K562 (cell line): Measurements from ENCODE around the gene USP49. TPM values are rescaled to one million over a fixed set of nuclear protein-coding genes. Genes with fewer than 3 reads are reported as not detected.

Source experiments
- ATF7 ChIP-seq: fragments of 450-650 bp; IDR thresholded peaks from 2 replicates; pipeline ENCODE4 v1.7.1; 2014; ENCODE audit warnings: mild to moderate bottlenecking, moderate library complexity
- ESRRB ChIP-seq: fragments of 250-450 bp; sonication (Bioruptor Pico); IDR thresholded peaks from 2 replicates; pipeline ENCODE4 v1.5.0; 2020; ENCODE audit warnings: mild to moderate bottlenecking, moderate library complexity, borderline replicate concordance
- ETV6 ChIP-seq, 3 experiments: fragments of 150-350 bp in 1 of 3; sonication (generic) in 1 of 3; formaldehyde crosslinking in 1 of 3; IDR thresholded peaks; 2 replicates each; pipeline versions ENCODE4 v1.6.1 to v1.8.0; 2014 to 2022; ENCODE audit warnings: borderline replicate concordance in 2 of 3, low read depth in 2 of 3, antibody characterized with exemption in 1 of 3, low read length in 1 of 3, mild to moderate bottlenecking in 1 of 3, missing genetic modification reagents in 1 of 3
- FOXJ2 ChIP-seq: fragments of 200-800 bp; sonication (Bioruptor generic); IDR thresholded peaks from 2 replicates; pipeline ENCODE4 v1.6.1; 2016; ENCODE audit warnings: missing genetic modification characterization, missing compliant biosample characterization
- HIVEP1 ChIP-seq: fragments of 250-450 bp; sonication (Bioruptor Pico); IDR thresholded peaks from 2 replicates; pipeline ENCODE4 v1.4.0; 2020; ENCODE audit warnings: mild to moderate bottlenecking
- JUN ChIP-seq, 2 experiments: sonication (generic) in 1 of 2; formaldehyde crosslinking in 1 of 2; IDR thresholded peaks; 2 replicates each; pipeline versions ENCODE4 v1.6.1 to v1.8.0; 2012 to 2022; ENCODE audit warnings: borderline replicate concordance in 2 of 2, mild to moderate bottlenecking in 2 of 2, improper control_type of control experiment in 1 of 2, low read depth in 1 of 2, low read length in 1 of 2, missing genetic modification reagents in 1 of 2
- KLF16 ChIP-seq: IDR thresholded peaks from 2 replicates; pipeline ENCODE4 v1.6.1; 2016; ENCODE audit warnings: antibody characterized with exemption
- MEF2A ChIP-seq: IDR thresholded peaks from 2 replicates; pipeline ENCODE4 v1.6.1; 2011; ENCODE audit warnings: low read depth, mild to moderate bottlenecking, low read length, moderate library complexity; ENCODE audit not compliant: control insufficient read depth
- NEUROD1 ChIP-seq: fragments of 150-350 bp; IDR thresholded peaks from 2 replicates; pipeline ENCODE4 v1.6.1; 2014; ENCODE audit warnings: borderline replicate concordance, low read length, low read depth; ENCODE audit not compliant: partially characterized antibody
- PCBP1 ChIP-seq: fragments of 200-400 bp; formaldehyde crosslinking; IDR thresholded peaks from 2 replicates; pipeline ENCODE4 v1.6.1; 2018; ENCODE audit warnings: mild to moderate bottlenecking, low read depth, low read length; ENCODE audit not compliant: poor library complexity, severe bottlenecking
- PHF8 ChIP-seq: fragments of 200-600 bp; sonication (generic); IDR thresholded peaks from 2 replicates; pipeline ENCODE4 v1.6.1; 2012; ENCODE audit warnings: mixed run types, mild to moderate bottlenecking, inconsistent platforms, low read length, moderate library complexity, borderline replicate concordance
- POLR2G ChIP-seq: fragments of 200-400 bp; formaldehyde crosslinking; IDR thresholded peaks from 2 replicates; pipeline ENCODE4 v1.6.1; 2017; ENCODE audit warnings: low read depth, mild to moderate bottlenecking, antibody characterized with exemption, low read length, moderate library complexity
- PTBP1 ChIP-seq: fragments of 200-400 bp; formaldehyde crosslinking; IDR thresholded peaks from 2 replicates; pipeline ENCODE4 v1.6.1; 2017; ENCODE audit warnings: low read depth, low read length
- XRCC4 ChIP-seq: IDR thresholded peaks from one replicate; pipeline ENCODE4 v1.6.1; 2011; ENCODE audit not compliant: insufficient read depth, insufficient read length; ENCODE audit errors: extremely low read depth
- ZBED1 ChIP-seq: IDR thresholded peaks from 2 replicates; pipeline ENCODE4 v1.6.1; 2014
- ZNF3 ChIP-seq: fragments of 250-450 bp; sonication (Bioruptor Pico); IDR thresholded peaks from 2 replicates; pipeline ENCODE4 v1.5.0; 2021; ENCODE audit warnings: mild to moderate bottlenecking, moderate library complexity
- polyA plus RNA-seq, 8 experiments: library from polyadenylated mRNA; depleted of rRNA in 4 of 8; stranded (reverse) in 5 of 8; unstranded in 3 of 8; fragments of >200 nt; fragmentation: Nextera tagmentation in 2 of 8; fragmentation: Illumina TruSeq in 1 of 8; extraction: Ambion mirVana in 2 of 8; extraction: Trizol in 1 of 8; gene quantifications; 2 replicates each; pipeline versions ENCODE4 v1.2.1 to v1.2.3, GENCODE V29; 2011 to 2014; ENCODE audit warnings: inconsistent platforms in 1 of 8, missing spikeins in 1 of 8
- total RNA-seq, 7 experiments: library from RNA; depleted of rRNA in 6 of 7; stranded (reverse); fragments of >200 nt in 6 of 7; fragmentation: Illumina TruSeq in 2 of 7; extraction: Trizol in 2 of 7; gene quantifications; 2 replicates each; pipeline versions ENCODE4 v1.2.1 to v1.2.3, GENCODE V29; 2011 to 2021; ENCODE audit warnings: low replicate concordance in 1 of 7
- TF ChIP-seq, protein P1 (sequence below): fragments of 200-800 bp; sonication (Bioruptor generic); IDR thresholded peaks from 2 replicates; pipeline ENCODE4 v1.6.1; 2017; ENCODE audit warnings: missing genetic modification characterization, missing compliant biosample characterization
- TF ChIP-seq, protein P2 (sequence below), 3 experiments: fragments of 200-800 bp in 1 of 3; fragments of 250-450 bp in 1 of 3; fragments of 450-650 bp in 1 of 3; sonication (Bioruptor Pico) in 1 of 3; sonication (Bioruptor generic) in 1 of 3; formaldehyde crosslinking in 1 of 3; IDR thresholded peaks; 2 replicates each; pipeline versions ENCODE4 v1.6.1 to v1.8.0; 2016 to 2022; ENCODE audit warnings: mild to moderate bottlenecking in 2 of 3, missing genetic modification characterization in 2 of 3, missing compliant biosample characterization in 1 of 3, moderate library complexity in 1 of 3

The USP49 gene
- total and polyA plus RNA-seq, 9 of the 15 experiments (the other 6 are each of a cell fraction or from before 2014, with no cell fraction given) = 1.0 to 9.9 (median 6.5) TPM

- TF ChIP-seq XRCC4 (no peak), KLF16 (no peak), POLR2G (peak; percentile 47), HIVEP1 (CRISPR knock-in tag) (no peak), ESRRB (CRISPR knock-in tag) (no peak), NEUROD1 (no peak), PHF8 (no peak), FOXJ2 (tag) (no peak), ATF7 (no peak), PCBP1 (peak; percentile 19), PTBP1 (no peak), MEF2A (no peak), ZNF3 (CRISPR knock-in tag) (no peak), ETV6 (IDR thresholded peaks at IDR 0.05; ENCODE audit: borderline replicate concordance in 1 of 2, low read depth in 2 of 2, low read length in 1 of 2) (peak in 1 of 2 experiments; percentile 10; a peak in 1 of 4 replicates), ETV6 (CRISPR knock-in tag; IDR thresholded peaks at IDR 0.05; ENCODE audit: borderline replicate concordance) (no peak), JUN (IDR thresholded peaks at IDR 0.05; ENCODE audit: borderline replicate concordance, low read depth, low read length) (no peak), JUN (CRISPR knock-in tag; IDR thresholded peaks at IDR 0.05; ENCODE audit: borderline replicate concordance) (no peak), ZBED1 (0 out of 2 replicates have a peak, but pooled peaks have one; percentile 11)
- TF ChIP-seq, protein P1, sequence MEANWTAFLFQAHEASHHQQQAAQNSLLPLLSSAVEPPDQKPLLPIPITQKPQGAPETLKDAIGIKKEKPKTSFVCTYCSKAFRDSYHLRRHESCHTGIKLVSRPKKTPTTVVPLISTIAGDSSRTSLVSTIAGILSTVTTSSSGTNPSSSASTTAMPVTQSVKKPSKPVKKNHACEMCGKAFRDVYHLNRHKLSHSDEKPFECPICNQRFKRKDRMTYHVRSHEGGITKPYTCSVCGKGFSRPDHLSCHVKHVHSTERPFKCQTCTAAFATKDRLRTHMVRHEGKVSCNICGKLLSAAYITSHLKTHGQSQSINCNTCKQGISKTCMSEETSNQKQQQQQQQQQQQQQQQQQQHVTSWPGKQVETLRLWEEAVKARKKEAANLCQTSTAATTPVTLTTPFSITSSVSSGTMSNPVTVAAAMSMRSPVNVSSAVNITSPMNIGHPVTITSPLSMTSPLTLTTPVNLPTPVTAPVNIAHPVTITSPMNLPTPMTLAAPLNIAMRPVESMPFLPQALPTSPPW (CRISPR knock-in tag) = peak; percentile 43
- TF ChIP-seq, protein P2, sequence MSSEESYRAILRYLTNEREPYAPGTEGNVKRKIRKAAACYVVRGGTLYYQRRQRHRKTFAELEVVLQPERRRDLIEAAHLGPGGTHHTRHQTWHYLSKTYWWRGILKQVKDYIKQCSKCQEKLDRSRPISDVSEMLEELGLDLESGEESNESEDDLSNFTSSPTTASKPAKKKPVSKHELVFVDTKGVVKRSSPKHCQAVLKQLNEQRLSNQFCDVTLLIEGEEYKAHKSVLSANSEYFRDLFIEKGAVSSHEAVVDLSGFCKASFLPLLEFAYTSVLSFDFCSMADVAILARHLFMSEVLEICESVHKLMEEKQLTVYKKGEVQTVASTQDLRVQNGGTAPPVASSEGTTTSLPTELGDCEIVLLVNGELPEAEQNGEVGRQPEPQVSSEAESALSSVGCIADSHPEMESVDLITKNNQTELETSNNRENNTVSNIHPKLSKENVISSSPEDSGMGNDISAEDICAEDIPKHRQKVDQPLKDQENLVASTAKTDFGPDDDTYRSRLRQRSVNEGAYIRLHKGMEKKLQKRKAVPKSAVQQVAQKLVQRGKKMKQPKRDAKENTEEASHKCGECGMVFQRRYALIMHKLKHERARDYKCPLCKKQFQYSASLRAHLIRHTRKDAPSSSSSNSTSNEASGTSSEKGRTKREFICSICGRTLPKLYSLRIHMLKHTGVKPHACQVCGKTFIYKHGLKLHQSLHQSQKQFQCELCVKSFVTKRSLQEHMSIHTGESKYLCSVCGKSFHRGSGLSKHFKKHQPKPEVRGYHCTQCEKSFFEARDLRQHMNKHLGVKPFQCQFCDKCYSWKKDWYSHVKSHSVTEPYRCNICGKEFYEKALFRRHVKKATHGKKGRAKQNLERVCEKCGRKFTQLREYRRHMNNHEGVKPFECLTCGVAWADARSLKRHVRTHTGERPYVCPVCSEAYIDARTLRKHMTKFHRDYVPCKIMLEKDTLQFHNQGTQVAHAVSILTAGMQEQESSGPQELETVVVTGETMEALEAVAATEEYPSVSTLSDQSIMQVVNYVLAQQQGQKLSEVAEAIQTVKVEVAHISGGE (CRISPR knock-in tag; IDR thresholded peaks at IDR 0.05) = peak in 1 of 3 experiments; percentile 15; a peak in 1 of 6 replicates
Measured at GRCh38 chr6:41940759-41941279, 45.6 kb upstream of the USP49 start (continued).
